Islet precursor cell (in vitro differentiated cells): ENCODE data around the gene CCDC86.
"Not testable (repeated sequence)": the region's sequence is repeated elsewhere in the genome, so short reads cannot be mapped to it uniquely, and the experiment has no call there.

Experiments used
- DNase-seq: peaks from one replicate; pipeline ENCODE4 v3.0.0-alpha.2; 2018

Gene CCDC86

GRCh38 chr11:60841797-60842667, at the start of gene CCDC86:
Gene CCDC86 (plus strand): TSS chr11:60842113. CDS start chr11:60842125, 12 bp downstream.
- DNase-seq = peak; percentile 98

- DNase-seq = no peak
Measured at GRCh38 chr11:60792521-60792920, 49.4 kb upstream of the CCDC86 start.

- DNase-seq = no peak
Measured at GRCh38 chr11:60795291-60795690, 46.6 kb upstream of the CCDC86 start.

GRCh38 chr11:60797846-60798630, 43.9 kb upstream of the CCDC86 start:
- no peak for DNase-seq

GRCh38 chr11:60798631-60799030, 43.3 kb upstream of the CCDC86 start:
- DNase-seq = no peak

- no peak for DNase-seq
Measured at GRCh38 chr11:60801194-60801593, 40.7 kb upstream of the CCDC86 start.

GRCh38 chr11:60803273-60803936, 38.5 kb upstream of the CCDC86 start:
- no peak for DNase-seq

GRCh38 chr11:60809249-60809648, 32.7 kb upstream of the CCDC86 start:
- no peak for DNase-seq

- DNase-seq = no peak
Measured at GRCh38 chr11:60809691-60810090, 32.2 kb upstream of the CCDC86 start.

- no peak for DNase-seq
Measured at GRCh38 chr11:60810151-60810550, 31.8 kb upstream of the CCDC86 start.

GRCh38 chr11:60810569-60810968, 31.3 kb upstream of the CCDC86 start:
- DNase-seq = no peak

GRCh38 chr11:60813324-60813723, 28.6 kb upstream of the CCDC86 start:
- no peak for DNase-seq

GRCh38 chr11:60814112-60814511, 27.8 kb upstream of the CCDC86 start:
- DNase-seq = no peak

GRCh38 chr11:60816590-60817157, 25.2 kb upstream of the CCDC86 start:
- no peak for DNase-seq

GRCh38 chr11:60818057-60818456, 23.9 kb upstream of the CCDC86 start:
- no peak for DNase-seq

GRCh38 chr11:60821827-60822599, 19.9 kb upstream of the CCDC86 start:
- no peak for DNase-seq

GRCh38 chr11:60823745-60824306, 18.1 kb upstream of the CCDC86 start:
- not testable (repeated sequence) for DNase-seq

- no peak for DNase-seq
Measured at GRCh38 chr11:60825118-60825517, 16.8 kb upstream of the CCDC86 start.

GRCh38 chr11:60825790-60826189, 16.1 kb upstream of the CCDC86 start:
- no peak for DNase-seq

GRCh38 chr11:60830478-60831142, 11.3 kb upstream of the CCDC86 start:
- DNase-seq = no peak

- DNase-seq = peak; percentile 85
Measured at GRCh38 chr11:60831143-60831500, 10.8 kb upstream of the CCDC86 start.
